AG08396 (cell line): ENCODE measurements around the gene SLC29A4.
A peak's percentile ranks its signal among the peaks of the same experiment; 100 is the strongest.
"Not testable (repeated sequence)": the region's sequence is repeated elsewhere in the genome, so short reads cannot be mapped to it uniquely, and the experiment has no call there.

Experiments used
- DNase-seq: peaks from one replicate; pipeline ENCODE4 v3.0.0; 2012; ENCODE audit warnings: low spot score, mixed read lengths

The SLC29A4 gene

DNA sequence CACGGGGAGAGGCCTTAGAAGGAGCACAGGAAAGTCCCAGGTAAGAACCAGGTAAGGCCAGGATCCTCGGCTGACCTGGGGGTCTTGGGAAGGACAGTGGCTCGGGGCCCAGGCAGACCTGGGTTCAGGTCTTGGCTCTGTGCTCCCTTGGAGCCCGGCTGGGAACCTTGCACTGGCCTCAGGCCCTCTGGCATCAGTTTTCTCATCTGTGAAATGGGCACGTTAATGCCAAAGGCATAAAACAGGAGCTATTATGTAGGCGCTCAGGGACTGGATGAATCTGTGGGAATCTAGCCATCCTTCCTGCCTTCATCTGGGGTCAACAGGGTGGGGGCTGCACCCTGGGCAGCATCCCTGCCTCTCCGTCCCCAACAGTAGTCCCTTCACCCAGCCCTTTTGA, 8.3 kb upstream of the SLC29A4 start:
- no peak for DNase-seq

- DNase-seq: not testable (repeated sequence)
These were observed 7.7 kb upstream of the SLC29A4 start for GRCh38 chr7:5274985-5275431.

DNA sequence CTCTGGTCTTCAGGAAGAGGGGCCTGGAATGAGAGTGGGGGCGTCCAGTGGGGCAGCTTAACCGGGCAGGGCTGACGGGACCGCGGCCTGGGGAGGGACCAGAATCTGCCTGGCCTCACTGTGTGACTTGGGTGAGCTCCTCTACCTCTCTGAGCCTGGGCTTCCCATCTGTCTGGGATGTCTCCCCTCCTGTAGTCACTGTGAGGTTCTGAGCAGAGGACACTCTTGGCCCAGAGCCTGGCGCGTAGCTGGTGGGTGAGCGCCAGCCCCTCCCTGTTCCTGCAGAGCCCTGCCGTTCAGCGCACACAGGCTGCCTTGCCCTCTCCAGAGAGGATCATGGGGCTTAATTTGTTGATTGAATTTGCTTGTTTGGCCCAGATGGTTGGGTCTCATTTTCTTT, 7.2 kb upstream of the SLC29A4 start:
- DNase-seq: not testable (repeated sequence)

GRCh38 chr7:5276123-5276522, 6.6 kb upstream of the SLC29A4 start:
- DNase-seq: not testable (repeated sequence)

- DNase-seq: no peak
These were observed 6.1 kb upstream of the SLC29A4 start for GRCh38 chr7:5276611-5277010.

- DNase-seq: no peak
These were observed 4.0 kb upstream of the SLC29A4 start for GRCh38 chr7:5278766-5279165.

DNA sequence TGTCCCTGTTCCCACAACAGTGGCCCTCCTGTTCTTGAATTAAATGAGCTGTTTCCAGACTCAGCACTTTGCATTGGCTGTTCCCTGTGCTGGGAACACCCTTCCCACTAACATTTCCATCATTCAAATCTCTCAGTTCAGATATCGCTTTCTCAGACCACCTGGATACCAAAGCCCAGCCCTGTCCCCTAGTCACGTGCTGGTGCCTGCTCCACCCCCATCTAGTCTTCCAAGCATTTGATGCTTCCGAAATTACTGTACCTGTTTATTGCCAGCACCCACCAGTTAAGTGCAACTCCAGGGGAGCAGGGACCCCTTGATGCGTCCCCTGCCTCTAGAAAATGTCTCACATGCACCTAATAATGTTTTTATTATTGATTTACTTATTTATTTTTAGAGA, 3.0 kb upstream of the SLC29A4 start:
- no peak for DNase-seq

GRCh38 chr7:5281598-5282500, 894 bp upstream of the SLC29A4 start:
- DNase-seq: not testable (repeated sequence)

DNA sequence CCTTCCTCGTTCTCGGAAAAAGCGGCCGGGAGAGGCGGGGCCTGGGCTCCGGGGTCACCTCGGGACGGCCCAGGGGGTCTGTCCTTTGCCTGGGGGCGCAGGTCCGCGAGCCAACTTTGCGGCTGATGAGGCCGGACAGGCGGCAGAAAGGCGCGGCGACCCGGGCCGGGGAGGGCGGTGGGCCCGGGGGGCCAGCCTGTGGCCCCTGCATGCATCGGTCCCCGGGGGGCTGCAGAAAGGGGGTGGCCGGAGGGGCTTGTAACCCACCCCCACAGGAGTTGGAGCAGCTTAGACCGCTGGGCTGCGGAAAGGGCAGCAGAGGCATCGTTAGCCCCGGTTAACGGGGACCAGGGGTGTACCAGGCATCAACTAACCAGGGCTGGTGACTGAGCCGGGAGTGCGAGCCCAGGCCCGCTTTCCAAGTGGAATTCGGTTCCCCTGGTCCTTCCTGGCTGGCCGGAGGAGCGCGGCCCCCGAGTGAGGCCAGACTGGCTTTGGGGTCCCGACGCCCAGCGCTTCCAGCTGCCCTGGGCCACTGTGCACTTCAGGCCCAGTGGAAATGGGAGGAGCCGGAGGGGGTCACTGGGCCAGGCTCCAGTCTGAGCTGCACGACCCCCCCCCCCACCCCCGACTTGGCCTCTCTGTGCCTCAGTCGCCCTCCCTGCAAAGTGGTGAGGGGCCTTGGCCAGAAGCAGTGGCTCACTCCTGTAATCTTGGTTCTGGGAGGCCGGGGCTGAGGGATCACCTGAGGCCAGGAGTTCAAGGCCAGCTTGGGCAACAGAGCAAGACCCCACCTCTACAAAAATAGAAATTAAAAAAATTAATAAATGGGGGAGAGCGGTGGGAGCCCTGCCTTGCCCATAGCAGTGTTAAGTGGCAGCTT, 919 bp downstream of the SLC29A4 start:
- no peak for DNase-seq

GRCh38 chr7:5284304-5285281, 1.9 kb downstream of the SLC29A4 start:
- peak; percentile 25 for DNase-seq

- DNase-seq: no peak
These were observed 4.2 kb downstream of the SLC29A4 start for GRCh38 chr7:5286933-5287332.

GRCh38 chr7:5287373-5287772, 4.6 kb downstream of the SLC29A4 start:
- not testable (repeated sequence) for DNase-seq

DNA sequence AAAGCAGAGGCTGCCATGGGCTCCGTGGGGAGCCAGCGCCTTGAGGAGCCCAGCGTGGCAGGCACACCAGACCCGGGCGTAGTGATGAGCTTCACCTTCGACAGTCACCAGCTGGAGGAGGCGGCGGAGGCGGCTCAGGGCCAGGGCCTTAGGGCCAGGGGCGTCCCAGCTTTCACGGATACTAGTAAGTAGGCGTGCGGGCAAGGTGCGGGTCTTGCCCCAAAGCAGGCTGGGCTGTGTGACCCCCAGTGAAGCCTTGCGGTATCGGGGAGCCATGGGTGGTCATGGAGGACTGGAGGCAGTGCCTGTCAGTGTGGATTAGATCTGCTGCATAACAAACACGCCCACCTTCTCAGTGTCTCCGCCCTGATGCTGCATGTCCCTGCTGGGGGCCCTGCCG, 5.1 kb downstream of the SLC29A4 start:
- no peak for DNase-seq

DNA sequence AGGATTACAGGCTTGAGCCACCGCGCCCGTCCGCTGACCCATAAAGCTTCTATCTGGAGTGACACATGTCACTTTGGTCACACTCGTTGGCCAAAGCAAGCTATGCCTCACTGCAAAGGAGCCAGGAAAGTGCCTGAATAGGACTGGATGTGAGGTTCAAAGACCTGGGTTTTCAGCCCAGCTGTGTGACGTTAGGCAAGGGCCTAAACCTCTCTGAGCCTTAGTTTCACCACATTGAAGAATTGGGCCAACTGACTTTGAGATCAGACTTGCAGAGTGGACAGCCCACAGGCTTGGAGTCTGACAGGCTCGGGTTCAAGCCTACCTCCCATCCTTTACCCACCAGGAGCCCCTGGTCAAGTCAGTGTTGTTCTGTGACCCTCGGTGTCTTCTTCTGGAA, 5.8 kb downstream of the SLC29A4 start:
- not testable (repeated sequence) for DNase-seq

DNA sequence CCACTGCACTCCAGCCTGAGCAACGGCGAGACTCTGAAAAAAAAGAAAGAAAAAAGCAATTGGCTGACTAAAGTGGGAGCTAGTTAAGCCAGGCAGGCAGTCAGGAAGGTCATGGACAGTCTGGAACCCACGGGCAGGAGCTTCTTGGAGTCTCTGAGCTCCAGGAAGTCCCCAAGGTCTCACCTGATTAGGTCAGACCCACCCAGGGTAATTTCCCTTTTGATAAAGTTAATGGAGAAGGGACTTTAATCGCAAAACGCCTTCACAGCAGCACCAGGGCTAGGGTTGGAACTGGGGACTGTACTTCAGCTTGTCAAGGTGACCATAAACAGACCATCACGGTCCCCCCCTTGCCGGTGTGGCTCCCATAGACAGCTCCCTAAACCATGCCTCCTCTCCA, 6.6 kb downstream of the SLC29A4 start:
- no peak for DNase-seq

GRCh38 chr7:5291301-5291700, 8.6 kb downstream of the SLC29A4 start:
- no peak for DNase-seq

DNA sequence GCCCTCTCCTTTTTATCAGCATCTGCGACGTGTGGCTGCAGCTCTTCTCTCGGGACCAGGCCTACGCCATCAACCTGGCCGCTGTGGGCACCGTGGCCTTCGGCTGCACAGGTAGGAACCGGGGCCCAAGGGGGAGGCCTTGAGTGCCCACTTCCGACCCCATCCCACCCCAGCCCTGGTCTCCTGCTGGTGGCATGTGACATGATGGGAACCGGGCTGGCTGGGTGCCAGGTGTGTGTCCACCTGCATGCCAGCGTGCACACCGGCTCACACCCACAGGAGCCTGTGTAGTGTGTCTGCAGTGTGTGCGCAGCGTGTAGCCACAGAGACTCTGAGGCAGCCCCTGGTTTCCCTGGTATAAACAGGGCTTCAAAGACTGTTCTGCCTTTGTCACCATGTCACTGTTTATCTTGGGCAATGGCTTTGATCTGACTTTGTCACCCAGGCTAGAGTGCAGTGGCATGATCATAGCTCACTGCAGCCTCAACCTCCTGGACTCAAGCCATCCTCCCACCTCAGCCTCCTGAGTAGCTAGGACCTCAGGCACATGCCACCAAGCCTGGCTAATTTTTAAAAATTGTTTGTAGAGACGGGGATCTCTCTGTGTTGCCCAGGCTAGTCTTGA, 9.1 kb downstream of the SLC29A4 start:
- not testable (repeated sequence) for DNase-seq

DNA sequence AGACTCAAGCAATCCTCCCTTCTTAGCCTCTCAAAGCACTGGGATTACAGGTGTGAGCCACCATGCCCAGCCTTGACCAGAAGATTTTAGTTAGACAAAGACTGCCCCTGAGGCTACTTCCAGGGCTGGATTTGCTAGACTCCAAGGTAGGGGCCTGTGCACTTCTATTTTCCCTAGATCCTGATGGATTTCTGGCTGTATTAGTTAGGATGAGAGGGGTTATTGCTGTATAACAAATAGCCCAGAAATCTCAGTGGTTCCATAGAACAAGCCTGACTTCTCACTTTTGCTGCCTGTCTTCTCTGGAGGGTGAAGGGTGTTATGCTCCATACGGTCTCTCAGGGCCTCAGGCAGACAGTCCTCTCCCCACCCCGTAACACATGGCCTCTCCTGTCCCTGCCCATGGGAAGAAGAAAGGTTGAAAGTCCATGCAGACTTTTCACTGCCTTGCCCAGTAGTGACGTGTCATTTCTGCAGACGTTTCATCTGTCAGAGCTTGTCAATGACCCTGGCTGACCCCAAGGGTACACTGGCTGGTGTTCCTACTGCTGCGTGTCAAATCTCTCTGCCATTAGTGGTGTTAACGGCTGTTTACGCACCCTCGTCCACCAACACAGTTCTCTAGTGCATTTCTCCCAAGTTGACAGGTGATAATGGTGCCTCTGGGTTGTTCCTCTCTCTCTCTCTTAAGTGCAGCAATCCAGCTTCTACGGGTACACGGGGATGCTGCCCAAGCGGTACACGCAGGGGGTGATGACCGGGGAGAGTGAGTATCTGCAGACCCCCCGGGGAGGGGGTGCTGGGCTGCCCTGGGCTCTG, 11.6 kb downstream of the SLC29A4 start:
- DNase-seq: no peak

DNA sequence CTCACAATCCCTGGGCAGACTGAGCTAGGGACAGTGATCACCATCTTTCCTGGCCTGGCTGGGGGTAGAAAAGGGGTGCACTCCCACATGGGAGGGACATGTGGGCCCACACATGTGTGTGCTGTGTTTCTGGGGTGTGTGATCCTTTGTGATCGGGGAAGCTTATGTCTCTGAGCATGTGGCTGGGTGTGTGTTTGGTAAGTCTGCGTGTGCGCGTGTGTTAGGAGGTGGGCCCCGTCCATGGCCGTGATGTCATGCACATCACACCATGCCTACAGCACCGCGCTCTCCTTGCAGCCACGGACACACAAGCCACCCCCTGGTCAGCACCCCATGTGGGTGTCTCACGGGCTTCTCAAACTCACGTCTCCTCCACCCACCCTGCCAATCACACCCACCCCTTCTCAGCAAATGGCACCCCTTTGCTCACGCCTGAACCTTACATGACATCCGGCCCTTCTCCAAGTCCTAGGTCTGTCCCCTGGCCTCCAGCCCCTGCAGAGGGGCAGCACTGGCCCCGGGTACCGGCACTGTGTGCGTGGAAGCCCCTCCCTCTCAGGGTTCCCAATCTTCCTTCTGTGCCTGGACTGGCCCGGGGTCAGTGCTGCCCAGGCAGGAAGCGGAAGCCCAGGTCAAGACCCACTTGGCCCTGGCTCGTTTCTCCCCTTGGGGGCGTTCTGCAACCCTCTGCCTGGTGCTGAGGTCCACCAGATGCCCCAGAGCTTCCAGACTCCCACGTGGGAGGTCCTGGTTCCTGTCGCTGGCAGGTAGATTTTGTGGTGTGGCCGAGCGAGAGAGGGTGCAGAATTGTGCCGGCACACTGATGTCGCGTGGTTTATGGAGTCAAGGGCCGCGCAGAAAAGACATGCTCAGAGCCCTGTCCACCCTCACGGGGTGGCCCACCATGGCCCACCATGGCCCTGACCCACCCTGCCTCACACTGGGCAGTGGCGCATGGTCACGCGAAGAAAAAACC, 12.6 kb downstream of the SLC29A4 start:
- no peak for DNase-seq
